Epidermal melanocyte (primary cell): ENCODE results near the gene RLIM.
"Not testable (repeated sequence)": the region's sequence is repeated elsewhere in the genome, so short reads cannot be mapped to it uniquely, and the experiment has no call there.

Experiments
- DNase-seq: peaks from one replicate; pipeline ENCODE4 v3.0.0; 2011; ENCODE audit warnings: low spot score; ENCODE audit not compliant: insufficient read length

RLIM gene

DNA sequence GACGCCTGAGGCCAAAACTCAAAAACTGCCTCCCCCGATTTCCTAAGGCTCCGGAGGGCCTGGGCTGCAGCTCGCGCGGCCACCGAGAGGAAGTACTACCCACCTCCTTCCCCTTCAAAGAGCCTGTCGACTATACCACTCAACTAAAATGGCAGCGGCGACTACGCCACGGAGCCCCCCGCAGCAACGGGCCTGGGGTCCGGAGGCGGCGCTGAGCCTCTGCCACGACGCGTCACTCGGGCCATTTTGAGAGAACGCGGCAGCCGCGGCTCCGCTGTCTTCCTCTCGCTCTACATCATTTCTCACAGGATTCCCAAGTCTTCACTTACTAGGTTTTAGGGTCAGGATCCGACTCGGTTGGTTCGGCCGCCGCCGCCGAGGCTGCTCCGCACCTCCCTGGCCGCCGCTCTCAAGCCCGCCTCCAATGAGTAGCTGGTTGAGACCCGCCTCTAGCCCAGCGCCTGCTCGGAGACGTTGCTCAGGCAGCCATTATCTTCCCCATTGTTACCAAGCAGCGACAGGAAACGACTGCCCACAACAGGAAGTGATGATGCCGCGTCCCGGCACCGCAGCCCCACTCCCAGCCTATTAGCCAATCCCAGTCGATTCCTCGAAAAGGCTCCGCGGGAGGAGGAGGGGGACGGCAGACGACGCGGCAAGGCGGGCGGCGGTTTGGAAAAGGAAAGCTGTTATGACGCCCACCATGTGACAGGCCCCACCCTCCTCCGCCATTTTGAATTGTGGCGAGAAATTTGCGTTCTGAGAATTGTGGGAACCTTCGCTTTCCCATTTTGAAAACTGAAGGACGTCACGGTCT is at the start of gene RLIM:
Gene RLIM, minus strand, starts transcription at position 532 of the 817 bp plus-strand sequence. CDS start 18,647 bp downstream, outside the sequence.
- peak; percentile 72 for DNase-seq

- no peak for DNase-seq
Measured at GRCh38 chrX:74656079-74656745, 41.8 kb upstream of the RLIM start.

GRCh38 chrX:74654953-74655352 is 40.5 kb upstream of the RLIM start:
- DNase-seq = not testable (repeated sequence)

DNA sequence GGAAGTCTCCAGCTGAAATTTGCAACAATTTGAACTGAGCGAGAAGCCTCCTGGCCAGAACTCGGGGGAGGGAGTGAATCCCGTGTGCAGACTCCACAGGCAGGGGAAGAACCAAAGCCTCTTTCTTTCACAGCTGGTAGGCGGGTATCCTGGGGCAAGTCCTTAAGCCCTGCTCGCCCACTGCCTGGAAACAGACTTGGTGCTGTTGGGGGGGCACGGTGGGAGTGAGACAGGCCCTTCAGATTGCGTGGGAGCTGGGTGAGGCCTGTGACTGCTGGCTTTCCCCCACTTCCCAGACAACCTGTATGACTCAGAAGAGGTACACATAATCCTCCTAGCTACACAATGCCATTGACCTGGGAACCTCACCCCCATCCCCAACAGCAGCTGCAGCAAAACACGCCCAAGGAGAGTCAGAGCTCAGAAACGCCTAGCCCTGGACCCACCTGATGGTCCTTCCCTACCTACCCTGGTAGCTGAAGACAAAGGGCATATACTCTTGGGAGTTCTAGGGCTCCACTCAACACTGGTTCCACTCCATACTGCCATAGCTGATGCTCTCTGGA is 22.4 kb upstream of the RLIM start:
- no peak for DNase-seq

- DNase-seq = no peak
Measured at GRCh38 chrX:74613370-74614092, 893 bp downstream of the RLIM start.

- no peak for DNase-seq
Measured at GRCh38 chrX:74606799-74607198, 7.6 kb downstream of the RLIM start.

GRCh38 chrX:74606342-74606741 is 8.1 kb downstream of the RLIM start:
- no peak for DNase-seq

- DNase-seq = no peak
Measured at GRCh38 chrX:74603040-74603439, 11.4 kb downstream of the RLIM start.

GRCh38 chrX:74602142-74602541 is 12.3 kb downstream of the RLIM start:
- no peak for DNase-seq

- DNase-seq = no peak
Measured at GRCh38 chrX:74593593-74593992, 20.8 kb downstream of the RLIM start.

- DNase-seq = no peak
Measured at GRCh38 chrX:74585766-74586165, 28.7 kb downstream of the RLIM start.

DNA sequence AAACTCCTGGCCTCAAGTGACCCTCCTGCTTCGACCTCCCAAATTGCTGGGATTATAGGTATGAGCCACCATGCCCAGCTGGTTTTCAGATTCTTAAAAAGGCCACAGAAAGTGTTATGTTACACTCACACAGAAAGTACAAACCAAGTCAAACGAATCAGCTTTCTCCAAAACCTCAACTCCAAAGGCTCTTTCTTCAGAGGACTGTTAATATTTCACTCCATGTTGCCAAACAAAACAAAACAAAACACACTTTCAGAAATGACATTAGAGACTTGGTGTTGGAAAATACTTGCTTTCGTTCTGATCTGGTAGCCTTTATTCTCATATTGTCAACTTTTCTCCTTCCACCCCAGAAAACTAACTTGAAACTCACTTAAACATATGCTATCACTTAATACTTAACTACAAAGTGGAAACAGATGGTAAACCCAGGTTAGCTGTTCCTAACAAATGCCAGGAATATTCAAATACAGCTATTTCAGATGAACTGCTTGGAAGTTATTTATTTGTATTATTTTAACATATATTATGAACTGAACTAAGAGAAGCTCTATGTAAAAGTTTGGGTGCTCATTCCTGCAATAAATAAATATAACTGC is 34.7 kb downstream of the RLIM start:
- DNase-seq = no peak

DNA sequence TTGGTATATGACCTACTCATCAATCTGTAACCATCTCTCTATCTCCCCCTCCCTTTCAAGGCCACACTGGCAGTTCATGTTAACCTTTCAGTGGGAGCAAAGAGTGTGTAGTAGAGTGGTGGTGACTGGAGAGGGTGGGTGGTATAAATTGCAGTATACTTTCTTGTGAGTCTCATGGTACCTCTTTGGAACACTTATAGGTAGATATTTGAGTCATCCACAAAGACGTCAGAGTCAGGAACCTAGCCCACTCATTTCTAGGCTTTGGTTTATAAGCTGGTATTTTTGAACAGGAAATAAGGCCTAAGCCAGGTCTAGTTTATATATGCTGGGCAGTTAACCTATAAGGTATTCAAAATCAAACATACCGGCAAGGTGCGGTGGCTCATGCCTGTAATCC is 36.3 kb downstream of the RLIM start:
- no peak for DNase-seq

DNA sequence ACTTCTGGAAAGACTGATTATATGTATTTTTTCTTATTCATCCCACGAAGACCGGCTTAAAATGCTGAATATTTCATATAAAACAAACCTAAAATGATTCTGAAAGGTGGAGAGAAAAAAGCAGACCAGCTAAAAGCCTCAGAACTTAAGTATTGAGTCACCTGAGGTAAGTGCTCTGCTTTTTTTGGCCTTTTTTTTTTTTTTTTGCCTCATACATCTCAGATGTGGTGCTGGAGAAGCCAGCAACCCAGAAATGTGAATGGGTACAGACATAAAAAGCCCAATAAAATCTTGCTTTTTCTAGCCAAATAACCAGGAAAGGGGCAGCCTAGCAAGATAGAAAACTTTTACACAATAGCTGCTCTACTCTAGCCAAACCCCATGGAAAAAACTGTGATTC is 57.0 kb downstream of the RLIM start:
- no peak for DNase-seq

GRCh38 chrX:74551934-74552333 is 62.5 kb downstream of the RLIM start:
- no peak for DNase-seq

DNA sequence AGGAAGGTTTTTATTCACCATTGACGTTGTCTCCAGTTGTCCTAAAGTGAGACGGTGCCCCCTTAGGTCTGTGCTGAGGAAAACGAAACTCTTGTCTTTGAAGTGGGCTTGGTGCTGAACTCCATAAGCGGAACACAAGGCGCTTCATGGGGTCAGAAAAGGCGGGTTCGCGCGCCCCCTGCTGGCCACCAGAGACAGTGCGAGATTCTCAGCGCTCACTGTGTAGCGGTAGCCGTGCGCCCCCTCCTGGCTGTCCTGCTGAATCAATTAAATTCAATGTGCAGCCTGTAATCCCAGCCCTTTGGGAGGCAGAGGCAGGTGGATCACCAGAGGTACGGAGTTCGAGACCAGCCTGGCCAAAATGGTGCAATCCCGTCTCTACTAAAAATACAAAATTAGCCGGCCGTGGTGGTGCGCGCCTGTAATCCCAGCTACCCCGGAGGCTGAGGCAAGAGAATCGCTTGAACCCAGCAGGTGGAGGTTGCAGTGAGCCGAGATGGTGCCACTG is 64.1 kb downstream of the RLIM start:
- DNase-seq = no peak

- DNase-seq = no peak
Measured at GRCh38 chrX:74546984-74547383, 67.4 kb downstream of the RLIM start.

- DNase-seq = no peak
Measured at GRCh38 chrX:74545880-74546523, 68.4 kb downstream of the RLIM start.

GRCh38 chrX:74540635-74541249 is 73.7 kb downstream of the RLIM start:
- no peak for DNase-seq

DNA sequence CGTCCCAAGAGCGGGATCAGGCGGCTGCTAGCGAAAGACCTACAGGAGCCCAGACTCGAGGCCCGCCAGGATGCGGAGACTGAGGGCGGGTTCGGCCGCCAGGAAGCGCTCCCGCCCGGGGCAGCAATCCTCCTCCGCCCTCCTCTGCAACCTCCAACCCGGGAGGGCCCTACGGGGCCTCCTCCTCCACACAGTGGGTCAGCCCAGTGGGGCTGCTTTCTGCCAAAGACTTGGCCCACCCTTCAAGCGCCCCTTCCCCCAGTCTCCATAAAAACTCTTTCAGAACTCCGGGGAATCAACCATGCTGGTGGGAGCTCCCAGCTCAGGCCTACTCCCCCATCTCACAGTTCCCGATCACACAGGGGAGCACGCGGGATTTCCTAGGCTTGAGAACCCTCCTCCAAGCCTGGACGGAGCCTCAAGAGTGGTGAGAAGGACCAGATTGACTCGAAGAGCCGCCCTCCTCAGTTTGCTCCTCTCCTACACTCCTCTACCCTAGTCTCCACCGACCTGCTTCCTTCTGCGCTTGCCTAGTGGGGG is 77.5 kb downstream of the RLIM start:
- no peak for DNase-seq
